K562 (cell line): ENCODE measurements around the gene ABHD16B. TPM values are rescaled to one million over a fixed set of nuclear protein-coding genes. Genes with fewer than 3 reads are reported as not detected.

Experiments used
- BHLHE40 ChIP-seq: IDR thresholded peaks from 2 replicates; pipeline ENCODE4 v1.6.1; 2011; ENCODE audit warnings: low read length, improper control_type of control experiment
- CHCHD3 ChIP-seq: fragments of 250-450 bp; sonication (Bioruptor Pico); IDR thresholded peaks from 2 replicates; pipeline ENCODE4 v2.1.2; 2022; ENCODE audit warnings: mild to moderate bottlenecking
- E2F3 ChIP-seq: fragments of 250-450 bp; sonication (Bioruptor Pico); IDR thresholded peaks from 2 replicates; pipeline ENCODE4 v1.4.0; 2020; ENCODE audit warnings: mild to moderate bottlenecking
- FUS ChIP-seq: fragments of 200-400 bp; formaldehyde crosslinking; optimal IDR thresholded peaks from 2 replicates; pipeline ENCODE3; 2017; ENCODE audit warnings: low read depth, low read length
- MCM5 ChIP-seq: fragments of 450-650 bp; IDR thresholded peaks from 2 replicates; pipeline ENCODE4 v1.6.1; 2016; ENCODE audit warnings: low read depth
- MXI1 ChIP-seq: IDR thresholded peaks from 2 replicates; pipeline ENCODE4 v1.6.1; 2011; ENCODE audit warnings: low read depth, mild to moderate bottlenecking, improper control_type of control experiment, low read length
- MYC ChIP-seq, 2 experiments: fragments of 250-450 bp in 1 of 2; sonication (Bioruptor Pico) in 1 of 2; IDR thresholded peaks; 2 replicates each; pipeline versions ENCODE4 v1.5.1 to v1.6.1; 2012 to 2021; ENCODE audit warnings: low read depth in 2 of 2, borderline replicate concordance in 1 of 2, improper control_type of control experiment in 1 of 2, low read length in 1 of 2, mild to moderate bottlenecking in 1 of 2, moderate library complexity in 1 of 2
- PHB2 ChIP-seq: fragments of 450-650 bp; IDR thresholded peaks from 2 replicates; pipeline ENCODE4 v1.6.1; 2017; ENCODE audit warnings: low read depth
- RAD21 ChIP-seq, 2 experiments: fragments of 250-450 bp in 1 of 2; fragments of 450-650 bp in 1 of 2; sonication (Bioruptor Pico) in 1 of 2; formaldehyde crosslinking in 1 of 2; IDR thresholded peaks in 1 of 2; conservative IDR thresholded peaks in 1 of 2; 2 replicates each; pipeline versions ENCODE4 v1.4.0 to v1.8.0; 2020 to 2022; ENCODE audit warnings: mild to moderate bottlenecking in 2 of 2, moderate library complexity in 1 of 2
- RB1 ChIP-seq: fragments of 450-650 bp; IDR thresholded peaks from 2 replicates; pipeline ENCODE4 v1.6.1; 2017; ENCODE audit warnings: low read depth, mild to moderate bottlenecking
- RBM22 ChIP-seq: fragments of 200-400 bp; formaldehyde crosslinking; IDR thresholded peaks from 2 replicates; pipeline ENCODE4 v1.6.1; 2018; ENCODE audit warnings: low read length, low read depth; ENCODE audit not compliant: poor library complexity, severe bottlenecking
- ZFP1 ChIP-seq: fragments of 450-650 bp; formaldehyde crosslinking; IDR thresholded peaks from 2 replicates; pipeline ENCODE4 v1.4.0; 2020; ENCODE audit warnings: mild to moderate bottlenecking, mixed read lengths
- ZNF347 ChIP-seq: fragments of 450-650 bp; formaldehyde crosslinking; IDR thresholded peaks from 2 replicates; pipeline ENCODE4 v1.4.0; 2020; ENCODE audit warnings: low read depth, mild to moderate bottlenecking, moderate library complexity
- polyA plus RNA-seq, 8 experiments: library from polyadenylated mRNA; depleted of rRNA in 4 of 8; stranded (reverse) in 5 of 8; unstranded in 3 of 8; fragments of >200 nt; fragmentation: Nextera tagmentation in 2 of 8; fragmentation: Illumina TruSeq in 1 of 8; extraction: Ambion mirVana in 2 of 8; extraction: Trizol in 1 of 8; gene quantifications; 2 replicates each; pipeline versions ENCODE4 v1.2.1 to v1.2.3, GENCODE V29; 2011 to 2014; ENCODE audit warnings: inconsistent platforms in 1 of 8, missing spikeins in 1 of 8
- total RNA-seq, 7 experiments: library from RNA; depleted of rRNA in 6 of 7; stranded (reverse); fragments of >200 nt in 6 of 7; fragmentation: Illumina TruSeq in 2 of 7; extraction: Trizol in 2 of 7; gene quantifications; 2 replicates each; pipeline versions ENCODE4 v1.2.1 to v1.2.3, GENCODE V29; 2011 to 2021; ENCODE audit warnings: low replicate concordance in 1 of 7
- TF ChIP-seq, protein P1 (sequence below): fragments of 250-450 bp; sonication (Bioruptor Pico); IDR thresholded peaks from 2 replicates; pipeline ENCODE4 v1.5.1; 2021; ENCODE audit warnings: mild to moderate bottlenecking
- TF ChIP-seq, protein P2 (sequence below): sonication (generic); formaldehyde crosslinking; IDR thresholded peaks from 2 replicates; pipeline ENCODE4 v1.8.0; 2023; ENCODE audit warnings: mild to moderate bottlenecking, missing genetic modification reagents
- TF ChIP-seq, protein P3 (sequence below): fragments of 250-450 bp; sonication (Bioruptor Pico); IDR thresholded peaks from 2 replicates; pipeline ENCODE4 v1.4.0; 2020; ENCODE audit warnings: mild to moderate bottlenecking, moderate library complexity
- TF ChIP-seq, protein P4 (sequence below): fragments of 450-650 bp; IDR thresholded peaks from 2 replicates; pipeline ENCODE4 v1.6.1; 2018; ENCODE audit warnings: mild to moderate bottlenecking, low read depth; ENCODE audit not compliant: partially characterized antibody

The ABHD16B gene
- total and polyA plus RNA-seq, 9 of the 15 experiments (the other 6 are each of a cell fraction or from before 2014, with no cell fraction given) = not detected

DNA sequence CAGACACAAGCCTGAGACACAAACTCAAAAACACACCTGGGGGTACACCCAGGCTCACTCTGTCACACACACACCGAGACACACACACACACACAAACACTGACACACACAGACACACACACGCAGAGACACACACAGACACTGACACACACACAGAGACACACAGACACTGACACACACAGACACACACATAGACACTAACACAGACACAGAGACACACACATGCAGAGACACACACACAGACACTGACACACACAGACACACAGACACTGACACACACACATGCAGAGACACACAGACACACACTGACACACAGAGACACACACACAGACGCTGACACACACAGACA is 14.4 kb upstream of the ABHD16B start (continued):
- TF ChIP-seq, protein P1, sequence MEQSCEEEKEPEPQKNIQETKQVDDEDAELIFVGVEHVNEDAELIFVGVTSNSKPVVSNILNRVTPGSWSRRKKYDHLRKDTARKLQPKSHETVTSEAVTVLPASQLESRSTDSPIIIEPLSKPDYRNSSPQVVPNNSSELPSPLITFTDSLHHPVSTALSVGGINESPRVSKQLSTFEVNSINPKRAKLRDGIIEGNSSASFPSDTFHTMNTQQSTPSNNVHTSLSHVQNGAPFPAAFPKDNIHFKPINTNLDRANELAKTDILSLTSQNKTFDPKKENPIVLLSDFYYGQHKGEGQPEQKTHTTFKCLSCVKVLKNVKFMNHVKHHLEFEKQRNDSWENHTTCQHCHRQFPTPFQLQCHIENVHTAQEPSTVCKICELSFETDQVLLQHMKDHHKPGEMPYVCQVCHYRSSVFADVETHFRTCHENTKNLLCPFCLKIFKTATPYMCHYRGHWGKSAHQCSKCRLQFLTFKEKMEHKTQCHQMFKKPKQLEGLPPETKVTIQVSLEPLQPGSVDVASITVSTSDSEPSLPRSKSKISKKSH (CRISPR knock-in tag) = no peak
- no peak for TF ChIP-seq BHLHE40
- TF ChIP-seq MXI1 = no peak
- no peak for TF ChIP-seq ZNF347 (CRISPR knock-in tag)
- TF ChIP-seq, protein P2, sequence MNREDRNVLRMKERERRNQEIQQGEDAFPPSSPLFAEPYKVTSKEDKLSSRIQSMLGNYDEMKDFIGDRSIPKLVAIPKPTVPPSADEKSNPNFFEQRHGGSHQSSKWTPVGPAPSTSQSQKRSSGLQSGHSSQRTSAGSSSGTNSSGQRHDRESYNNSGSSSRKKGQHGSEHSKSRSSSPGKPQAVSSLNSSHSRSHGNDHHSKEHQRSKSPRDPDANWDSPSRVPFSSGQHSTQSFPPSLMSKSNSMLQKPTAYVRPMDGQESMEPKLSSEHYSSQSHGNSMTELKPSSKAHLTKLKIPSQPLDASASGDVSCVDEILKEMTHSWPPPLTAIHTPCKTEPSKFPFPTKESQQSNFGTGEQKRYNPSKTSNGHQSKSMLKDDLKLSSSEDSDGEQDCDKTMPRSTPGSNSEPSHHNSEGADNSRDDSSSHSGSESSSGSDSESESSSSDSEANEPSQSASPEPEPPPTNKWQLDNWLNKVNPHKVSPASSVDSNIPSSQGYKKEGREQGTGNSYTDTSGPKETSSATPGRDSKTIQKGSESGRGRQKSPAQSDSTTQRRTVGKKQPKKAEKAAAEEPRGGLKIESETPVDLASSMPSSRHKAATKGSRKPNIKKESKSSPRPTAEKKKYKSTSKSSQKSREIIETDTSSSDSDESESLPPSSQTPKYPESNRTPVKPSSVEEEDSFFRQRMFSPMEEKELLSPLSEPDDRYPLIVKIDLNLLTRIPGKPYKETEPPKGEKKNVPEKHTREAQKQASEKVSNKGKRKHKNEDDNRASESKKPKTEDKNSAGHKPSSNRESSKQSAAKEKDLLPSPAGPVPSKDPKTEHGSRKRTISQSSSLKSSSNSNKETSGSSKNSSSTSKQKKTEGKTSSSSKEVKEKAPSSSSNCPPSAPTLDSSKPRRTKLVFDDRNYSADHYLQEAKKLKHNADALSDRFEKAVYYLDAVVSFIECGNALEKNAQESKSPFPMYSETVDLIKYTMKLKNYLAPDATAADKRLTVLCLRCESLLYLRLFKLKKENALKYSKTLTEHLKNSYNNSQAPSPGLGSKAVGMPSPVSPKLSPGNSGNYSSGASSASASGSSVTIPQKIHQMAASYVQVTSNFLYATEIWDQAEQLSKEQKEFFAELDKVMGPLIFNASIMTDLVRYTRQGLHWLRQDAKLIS (CRISPR knock-in tag) = no peak
- no peak for TF ChIP-seq RB1
- no peak for TF ChIP-seq MCM5
- no peak for TF ChIP-seq CHCHD3 (CRISPR knock-in tag)
- no peak for TF ChIP-seq FUS
- no peak for TF ChIP-seq RBM22
- TF ChIP-seq MYC (IDR thresholded peaks at IDR 0.05; ENCODE audit: low read depth, low read length) = no peak
- no peak for TF ChIP-seq MYC (CRISPR knock-in tag; IDR thresholded peaks at IDR 0.05; ENCODE audit: borderline replicate concordance, low read depth)
- TF ChIP-seq, protein P3, sequence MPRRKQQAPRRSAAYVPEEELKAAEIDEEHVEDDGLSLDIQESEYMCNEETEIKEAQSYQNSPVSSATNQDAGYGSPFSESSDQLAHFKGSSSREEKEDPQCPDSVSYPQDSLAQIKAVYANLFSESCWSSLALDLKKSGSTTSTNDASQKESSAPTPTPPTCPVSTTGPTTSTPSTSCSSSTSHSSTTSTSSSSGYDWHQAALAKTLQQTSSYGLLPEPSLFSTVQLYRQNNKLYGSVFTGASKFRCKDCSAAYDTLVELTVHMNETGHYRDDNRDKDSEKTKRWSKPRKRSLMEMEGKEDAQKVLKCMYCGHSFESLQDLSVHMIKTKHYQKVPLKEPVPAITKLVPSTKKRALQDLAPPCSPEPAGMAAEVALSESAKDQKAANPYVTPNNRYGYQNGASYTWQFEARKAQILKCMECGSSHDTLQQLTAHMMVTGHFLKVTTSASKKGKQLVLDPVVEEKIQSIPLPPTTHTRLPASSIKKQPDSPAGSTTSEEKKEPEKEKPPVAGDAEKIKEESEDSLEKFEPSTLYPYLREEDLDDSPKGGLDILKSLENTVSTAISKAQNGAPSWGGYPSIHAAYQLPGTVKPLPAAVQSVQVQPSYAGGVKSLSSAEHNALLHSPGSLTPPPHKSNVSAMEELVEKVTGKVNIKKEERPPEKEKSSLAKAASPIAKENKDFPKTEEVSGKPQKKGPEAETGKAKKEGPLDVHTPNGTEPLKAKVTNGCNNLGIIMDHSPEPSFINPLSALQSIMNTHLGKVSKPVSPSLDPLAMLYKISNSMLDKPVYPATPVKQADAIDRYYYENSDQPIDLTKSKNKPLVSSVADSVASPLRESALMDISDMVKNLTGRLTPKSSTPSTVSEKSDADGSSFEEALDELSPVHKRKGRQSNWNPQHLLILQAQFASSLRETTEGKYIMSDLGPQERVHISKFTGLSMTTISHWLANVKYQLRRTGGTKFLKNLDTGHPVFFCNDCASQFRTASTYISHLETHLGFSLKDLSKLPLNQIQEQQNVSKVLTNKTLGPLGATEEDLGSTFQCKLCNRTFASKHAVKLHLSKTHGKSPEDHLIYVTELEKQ (CRISPR knock-in tag) = no peak
- TF ChIP-seq, protein P4, sequence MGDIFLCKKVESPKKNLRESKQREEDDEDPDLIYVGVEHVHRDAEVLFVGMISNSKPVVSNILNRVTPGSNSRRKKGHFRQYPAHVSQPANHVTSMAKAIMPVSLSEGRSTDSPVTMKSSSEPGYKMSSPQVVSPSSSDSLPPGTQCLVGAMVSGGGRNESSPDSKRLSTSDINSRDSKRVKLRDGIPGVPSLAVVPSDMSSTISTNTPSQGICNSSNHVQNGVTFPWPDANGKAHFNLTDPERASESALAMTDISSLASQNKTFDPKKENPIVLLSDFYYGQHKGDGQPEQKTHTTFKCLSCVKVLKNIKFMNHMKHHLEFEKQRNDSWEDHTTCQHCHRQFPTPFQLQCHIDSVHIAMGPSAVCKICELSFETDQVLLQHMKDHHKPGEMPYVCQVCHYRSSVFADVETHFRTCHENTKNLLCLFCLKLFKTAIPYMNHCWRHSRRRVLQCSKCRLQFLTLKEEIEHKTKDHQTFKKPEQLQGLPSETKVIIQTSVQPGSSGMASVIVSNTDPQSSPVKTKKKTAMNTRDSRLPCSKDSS = peak; percentile 43
- TF ChIP-seq E2F3 (CRISPR knock-in tag) = no peak
- TF ChIP-seq PHB2 = 0 out of 2 replicates have a peak, but pooled peaks have one; percentile 67
- no peak for TF ChIP-seq ZFP1
- TF ChIP-seq RAD21 (CRISPR knock-in tag; conservative IDR thresholded peaks at IDR 0.05 in 1 of 2, IDR thresholded peaks at IDR 0.05 in 1 of 2) = no peak
